ES-I3 (cell line): Measurements from ENCODE around the gene ITGA3.
A peak's percentile ranks its signal among the peaks of the same experiment; 100 is the strongest.

Source experiments
- H3K36me3 ChIP-seq: 2 replicates; pipeline ENCODE4 v1.6.1; 2013; ENCODE audit warnings: mild to moderate bottlenecking, low read length, control low read depth, moderate library complexity; ENCODE audit not compliant: insufficient read depth
- H3K4me1 ChIP-seq: 2 replicates; pipeline ENCODE4 v1.6.1; 2013; ENCODE audit warnings: mild to moderate bottlenecking, control low read depth, low read length; ENCODE audit not compliant: insufficient read depth
- H3K9ac ChIP-seq: 2 replicates; pipeline ENCODE4 v1.6.1; 2013; ENCODE audit warnings: low read depth, mild to moderate bottlenecking, low read length, moderate library complexity
- H3K9me3 ChIP-seq: 2 replicates; pipeline ENCODE4 v1.6.1; 2013; ENCODE audit warnings: mild to moderate bottlenecking, low read length, moderate library complexity; ENCODE audit not compliant: control insufficient read depth, insufficient read depth

The ITGA3 gene

DNA sequence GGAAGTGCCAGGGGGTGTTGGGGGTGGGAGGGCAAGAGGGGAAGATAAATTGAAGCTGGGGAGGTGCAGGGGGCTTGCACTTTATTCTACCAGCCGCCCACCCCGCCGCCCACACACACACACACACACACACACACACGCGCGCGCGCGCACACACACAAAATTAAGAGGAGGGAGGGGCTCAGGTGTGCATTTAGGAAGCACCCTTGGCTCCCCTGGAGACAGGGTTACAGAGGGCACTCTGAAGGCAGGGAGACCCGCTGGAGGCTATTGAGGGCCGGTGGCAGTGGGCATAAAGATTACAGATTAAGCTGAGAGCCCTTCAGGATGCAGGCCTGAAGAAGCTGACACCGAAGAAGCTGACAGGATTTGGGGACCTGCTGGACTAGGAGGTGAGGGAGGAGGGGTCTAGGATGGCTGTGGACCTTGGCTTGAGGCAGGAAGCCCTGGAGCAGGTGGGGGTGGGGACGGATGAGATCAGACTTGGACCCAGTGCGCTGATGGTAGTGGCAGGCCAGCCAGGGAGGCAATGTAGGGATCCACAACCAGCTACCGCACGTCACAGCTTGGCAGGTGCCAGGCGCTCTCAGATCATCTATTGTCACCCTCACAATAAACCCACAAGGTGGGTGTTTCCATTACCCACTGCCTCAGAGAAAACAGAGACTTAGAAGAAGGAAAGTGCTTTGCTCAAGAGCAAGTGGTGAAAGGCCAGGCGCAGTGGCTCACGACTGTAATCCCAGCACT, 74.8 kb downstream of the ITGA3 start:
- Histone ChIP-seq H3K9ac (peak overlapping the region; percentile 74; the same call in 1 of the 2 replicates), H3K4me1 (peaks cover 42% of the 10 kb centered on the region), H3K9me3 (no peaks in the 10 kb centered on the region), H3K36me3 (no peaks in the 10 kb centered on the region)

DNA sequence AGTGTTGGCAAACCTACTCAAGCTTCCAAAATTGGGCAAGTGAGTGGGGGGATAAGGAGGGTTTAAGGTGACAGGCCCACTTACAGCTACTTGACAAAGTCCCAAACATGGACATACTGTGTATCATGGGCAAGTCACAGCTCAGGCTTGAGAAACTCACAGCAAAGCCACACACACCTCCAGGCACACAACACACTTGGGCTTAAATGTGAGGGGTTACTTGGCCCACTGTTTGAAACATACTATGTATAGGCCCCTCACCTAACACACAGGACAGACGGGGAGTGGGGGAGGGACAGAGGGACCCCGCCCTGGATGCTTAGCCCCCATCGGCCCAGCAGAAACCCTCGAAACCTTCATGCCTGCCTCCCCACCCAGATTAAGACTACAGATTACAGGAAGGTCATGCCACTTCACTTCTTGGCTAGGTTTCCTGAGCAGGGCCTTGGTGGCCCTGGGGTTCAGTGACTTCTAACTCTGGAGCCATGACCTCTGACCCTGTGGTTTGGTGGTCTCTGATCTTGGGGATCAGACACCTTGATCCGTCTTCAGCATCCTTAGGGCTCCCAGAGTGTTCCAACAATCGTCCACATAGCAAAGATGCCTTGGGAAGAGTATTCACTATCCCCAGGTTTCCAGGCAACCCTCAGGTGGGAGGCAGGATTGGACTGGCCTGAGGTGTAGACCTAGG, 76.3 kb downstream of the ITGA3 start:
- no peaks in the 10 kb centered on the region for H3K9me3 ChIP-seq
- peaks cover 42% of the 10 kb centered on the region for H3K4me1 ChIP-seq
- no peaks in the 10 kb centered on the region for H3K36me3 ChIP-seq
- no peak overlapping the region for H3K9ac ChIP-seq

DNA sequence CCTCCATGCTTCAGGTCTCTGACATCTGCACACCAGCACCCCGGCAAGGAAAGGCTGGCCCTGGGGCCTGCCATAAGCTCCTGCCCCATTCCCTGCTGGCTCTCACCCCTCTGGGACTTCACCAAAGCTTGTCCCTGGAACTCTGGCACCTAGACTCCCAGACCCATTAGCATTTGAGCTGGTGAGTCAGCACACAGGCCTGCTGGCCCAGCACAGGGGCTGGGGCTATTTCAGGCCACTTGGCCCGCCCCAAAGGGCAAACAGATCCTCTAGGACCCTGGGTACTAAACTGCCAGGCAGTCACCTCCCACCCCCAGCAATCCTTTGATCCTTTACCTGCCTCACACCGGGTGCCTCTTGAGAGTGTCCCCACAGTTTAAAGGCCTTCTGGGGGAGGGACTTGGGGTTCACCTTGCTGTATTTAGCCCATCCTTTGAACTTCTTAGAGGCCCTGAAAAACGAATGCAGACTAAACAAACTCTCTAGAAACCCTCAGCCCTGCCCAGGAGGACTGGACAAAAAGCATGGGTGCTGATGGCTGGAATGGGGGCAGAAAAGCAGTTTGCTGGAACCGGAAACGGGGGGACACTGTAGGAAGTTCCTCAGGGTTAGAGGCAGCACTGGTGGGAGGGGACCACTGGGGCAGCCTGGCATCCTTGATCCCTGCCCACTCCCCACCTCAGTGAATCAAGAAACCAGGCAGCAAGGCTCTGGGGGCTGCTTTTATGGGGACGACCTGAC, 77.3 kb downstream of the ITGA3 start:
- H3K4me1 ChIP-seq = peaks cover 34% of the 10 kb centered on the region
- H3K9me3 ChIP-seq = no peaks in the 10 kb centered on the region
- no peak overlapping the region; the same call in 1 of the 2 replicates for H3K9ac ChIP-seq
- 0 out of 2 replicates have a peak, but pooled peaks cover 3% of the 10 kb centered on the region for H3K36me3 ChIP-seq

DNA sequence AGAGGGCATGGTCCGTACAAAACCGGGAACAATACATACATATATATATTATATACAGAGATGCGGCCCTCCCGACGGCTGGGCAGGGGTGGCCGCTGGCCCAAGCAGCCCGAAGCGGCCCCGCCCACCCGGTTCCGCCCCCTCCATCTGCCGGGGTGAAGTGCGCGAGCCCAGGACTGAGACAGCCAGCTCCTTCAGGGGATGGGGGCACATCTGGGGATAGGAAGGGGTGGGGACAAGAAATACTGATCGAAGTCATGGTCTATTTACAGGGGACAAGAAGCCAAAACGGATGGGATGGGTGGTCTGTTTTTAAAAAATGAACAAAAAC, 77.8 kb downstream of the ITGA3 start:
- no peak overlapping the region; the same call in 1 of the 2 replicates for H3K9ac ChIP-seq
- 0 out of 2 replicates have a peak, but pooled peaks cover 6% of the 10 kb centered on the region for H3K36me3 ChIP-seq

DNA sequence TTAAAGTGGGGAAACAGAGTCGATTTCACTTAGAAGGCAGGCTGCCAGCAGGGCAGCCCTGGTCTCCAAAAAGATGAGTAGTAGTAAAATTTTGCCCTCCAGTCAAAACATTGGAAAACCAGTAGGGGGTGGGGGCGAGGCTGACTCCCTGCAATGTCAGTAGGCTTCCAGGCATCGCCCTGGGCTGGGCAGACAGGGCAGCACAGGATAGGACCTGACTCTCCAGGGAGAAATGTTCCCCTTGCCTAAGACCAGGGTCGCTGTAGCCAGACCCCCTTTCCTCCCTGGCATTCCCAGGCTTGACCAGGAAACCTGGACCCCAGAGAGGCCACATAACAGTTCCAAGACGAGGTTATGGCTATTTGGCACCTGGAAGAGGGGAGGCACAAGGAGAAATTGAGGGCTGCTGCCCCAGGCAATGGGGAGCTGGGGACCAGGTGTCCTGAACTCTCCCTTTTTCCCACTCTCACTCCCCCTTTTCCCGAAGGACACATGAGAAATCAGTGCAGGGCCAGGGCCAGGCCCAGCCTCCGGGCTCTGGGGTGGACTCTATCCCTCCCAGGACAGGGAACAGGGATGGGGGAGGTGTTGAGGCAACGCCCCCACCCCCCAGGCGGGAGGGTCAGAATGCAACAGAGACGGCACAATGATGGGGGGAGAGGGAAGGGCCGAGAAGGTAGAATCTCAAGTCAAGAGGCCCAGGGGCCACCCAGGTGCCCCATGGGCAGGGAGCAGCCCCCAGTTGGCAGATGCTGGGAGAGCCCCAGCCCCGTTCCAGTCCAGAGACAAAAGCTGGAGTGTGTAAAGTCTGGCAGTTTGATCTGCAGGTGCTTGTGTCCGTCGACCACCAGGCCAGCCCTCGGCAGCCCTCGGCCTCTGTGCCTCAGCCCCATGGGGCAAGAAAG, 78.5 kb downstream of the ITGA3 start:
- Histone ChIP-seq H3K9ac (no peak overlapping the region; the same call in 1 of the 2 replicates), H3K9me3 (no peaks in the 10 kb centered on the region), H3K4me1 (peaks cover 34% of the 10 kb centered on the region), H3K36me3 (peaks cover 12% of the 10 kb centered on the region; the same call in 1 of the 2 replicates)

More for the DNA sequence above, 77.8 kb downstream of the ITGA3 start:
- no peaks in the 10 kb centered on the region for H3K9me3 ChIP-seq
- peaks cover 34% of the 10 kb centered on the region for H3K4me1 ChIP-seq

DNA sequence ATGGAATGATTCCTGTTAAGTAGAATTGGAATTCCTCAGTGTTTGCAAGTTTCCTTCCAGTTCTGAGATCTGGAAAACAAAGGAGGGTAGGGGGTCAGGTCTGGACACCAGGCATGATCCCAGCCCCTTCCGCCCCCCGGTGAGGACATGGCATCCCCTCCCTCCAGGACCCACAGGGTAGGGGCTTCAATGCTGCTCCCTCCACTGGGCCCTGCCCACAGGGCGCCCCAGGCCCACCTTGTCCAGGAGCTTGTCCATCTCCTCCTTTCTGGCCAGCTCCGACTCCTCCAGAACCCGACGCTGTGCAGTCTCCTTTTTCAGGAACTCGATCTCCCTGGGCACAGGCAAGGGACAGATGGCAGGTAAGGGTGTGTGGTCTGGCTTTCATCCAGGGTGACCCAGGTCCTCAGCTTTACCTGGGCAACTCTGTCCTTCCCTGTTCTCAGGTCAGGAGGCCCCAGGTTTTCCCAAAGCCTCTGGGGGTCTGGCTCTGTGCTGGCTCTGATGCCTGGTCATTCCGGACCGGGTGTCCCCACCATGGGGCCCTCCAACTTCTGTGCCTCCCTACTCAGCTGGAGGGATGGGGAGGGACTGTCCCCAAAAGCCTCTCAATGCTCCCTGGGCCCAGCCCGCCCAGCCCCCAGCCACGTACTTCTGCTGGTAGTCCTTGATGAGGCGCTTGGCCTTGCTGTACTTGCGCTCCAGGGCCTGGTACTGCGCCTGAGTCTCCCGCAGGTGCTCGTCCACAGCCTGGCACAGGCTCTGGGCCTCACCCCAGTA, 79.6 kb downstream of the ITGA3 start:
- Histone ChIP-seq H3K9ac (no peak overlapping the region), H3K4me1 (peaks cover 34% of the 10 kb centered on the region), H3K9me3 (no peaks in the 10 kb centered on the region; the same call in 1 of the 2 replicates), H3K36me3 (peaks cover 12% of the 10 kb centered on the region; the same call in 1 of the 2 replicates)

DNA sequence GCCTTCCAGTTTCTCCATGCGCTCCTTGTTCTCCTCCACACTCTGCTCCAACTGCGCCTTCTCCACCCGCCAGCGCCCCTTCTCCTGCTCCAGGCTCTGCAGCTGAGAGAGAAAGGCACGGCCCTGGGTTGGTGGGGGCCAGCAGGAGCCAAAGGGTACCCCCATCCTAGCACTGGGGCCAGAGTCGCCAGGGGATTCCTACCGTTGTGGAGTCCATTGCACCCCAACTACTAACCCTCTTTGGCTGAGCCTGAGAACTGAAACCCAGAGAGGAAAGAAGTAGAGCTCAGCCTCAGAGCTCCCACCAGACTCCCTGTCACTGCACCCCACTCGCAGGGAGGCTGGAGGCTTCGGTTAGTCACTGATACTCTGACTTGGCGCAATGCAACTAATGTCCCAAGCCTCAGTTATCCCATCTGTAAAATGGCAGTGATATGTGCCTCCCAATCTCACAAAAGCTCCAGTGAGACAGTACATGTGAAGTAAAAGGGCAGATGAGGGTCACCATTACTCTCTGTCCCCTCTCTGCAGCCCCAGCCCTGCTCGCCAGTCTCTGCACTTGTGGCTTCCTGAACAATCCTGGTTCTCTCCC, 80.3 kb downstream of the ITGA3 start:
- H3K4me1 ChIP-seq = peaks cover 31% of the 10 kb centered on the region
- peaks cover 12% of the 10 kb centered on the region; the same call in 1 of the 2 replicates for H3K36me3 ChIP-seq
- no peak overlapping the region for H3K9ac ChIP-seq
- H3K9me3 ChIP-seq = no peaks in the 10 kb centered on the region; the same call in 1 of the 2 replicates

DNA sequence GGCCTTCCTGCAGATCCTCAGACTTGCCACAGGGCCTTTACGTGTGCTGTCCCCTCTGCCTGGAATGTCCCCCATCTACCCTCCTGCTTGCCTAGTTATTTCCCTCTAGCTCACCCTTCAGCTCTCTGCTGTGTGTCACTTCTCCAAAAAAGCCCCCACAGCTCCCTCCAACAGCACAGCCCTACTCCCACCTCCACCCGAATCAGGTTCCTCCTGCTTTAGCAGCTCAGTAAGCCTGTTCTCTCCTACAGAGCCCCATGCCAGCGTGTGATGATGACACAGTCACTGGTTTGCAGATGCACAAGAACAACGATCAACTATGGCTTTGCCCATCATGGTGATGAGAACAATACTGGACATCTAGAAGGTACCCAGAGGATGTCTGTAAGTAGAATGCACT, 81.1 kb downstream of the ITGA3 start:
- Histone ChIP-seq H3K4me1 (peaks cover 27% of the 10 kb centered on the region), H3K36me3 (peaks cover 12% of the 10 kb centered on the region; the same call in 1 of the 2 replicates)

DNA sequence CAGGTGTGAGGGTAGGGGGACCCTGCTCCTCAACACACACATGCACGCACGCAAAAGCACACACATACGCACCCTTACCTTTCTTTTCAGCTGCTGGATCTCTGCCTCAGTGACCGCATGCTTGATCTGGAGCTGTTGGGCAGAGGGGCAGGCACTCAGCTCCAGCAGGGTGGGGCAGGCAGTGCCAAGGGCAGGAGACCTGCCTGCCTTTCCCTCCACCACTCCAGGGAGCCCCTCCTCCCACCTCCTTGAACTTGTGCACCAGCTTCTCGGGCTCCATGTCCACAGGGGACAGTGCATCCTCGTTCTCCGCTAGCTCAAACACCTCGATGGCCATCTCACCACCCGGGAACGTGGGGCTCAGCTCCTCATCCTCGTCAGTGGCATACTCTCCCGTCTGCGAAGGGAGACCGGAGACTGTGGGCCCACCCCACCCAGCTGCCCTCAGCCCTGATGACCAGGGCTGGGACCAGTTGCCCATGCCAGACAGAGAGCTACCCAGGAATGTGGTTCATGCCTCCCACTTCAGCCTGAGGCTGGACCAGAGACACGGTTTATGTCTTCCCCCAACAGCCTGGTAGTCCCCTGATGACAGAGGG, 83.4 kb downstream of the ITGA3 start:
- Histone ChIP-seq H3K9ac (no peak overlapping the region), H3K36me3 (peaks cover 12% of the 10 kb centered on the region; the same call in 1 of the 2 replicates), H3K4me1 (peaks cover 6% of the 10 kb centered on the region; the same call in 1 of the 2 replicates), H3K9me3 (no peaks in the 10 kb centered on the region; the same call in 1 of the 2 replicates)

More for the DNA sequence above, 81.1 kb downstream of the ITGA3 start:
- Histone ChIP-seq H3K9ac (no peak overlapping the region), H3K9me3 (no peaks in the 10 kb centered on the region; the same call in 1 of the 2 replicates)
